ENCODE measurements around the gene DOHH. TPM values are rescaled to one million over a fixed set of nuclear protein-coding genes. Genes with fewer than 3 reads are reported as not detected.

DOHH gene
- total and polyA plus RNA-seq, 9 of the 15 experiments (the other 6 are each of a cell fraction or from before 2014, with no cell fraction given): 0.14 to 47.2 (median 5.1) TPM

DNA sequence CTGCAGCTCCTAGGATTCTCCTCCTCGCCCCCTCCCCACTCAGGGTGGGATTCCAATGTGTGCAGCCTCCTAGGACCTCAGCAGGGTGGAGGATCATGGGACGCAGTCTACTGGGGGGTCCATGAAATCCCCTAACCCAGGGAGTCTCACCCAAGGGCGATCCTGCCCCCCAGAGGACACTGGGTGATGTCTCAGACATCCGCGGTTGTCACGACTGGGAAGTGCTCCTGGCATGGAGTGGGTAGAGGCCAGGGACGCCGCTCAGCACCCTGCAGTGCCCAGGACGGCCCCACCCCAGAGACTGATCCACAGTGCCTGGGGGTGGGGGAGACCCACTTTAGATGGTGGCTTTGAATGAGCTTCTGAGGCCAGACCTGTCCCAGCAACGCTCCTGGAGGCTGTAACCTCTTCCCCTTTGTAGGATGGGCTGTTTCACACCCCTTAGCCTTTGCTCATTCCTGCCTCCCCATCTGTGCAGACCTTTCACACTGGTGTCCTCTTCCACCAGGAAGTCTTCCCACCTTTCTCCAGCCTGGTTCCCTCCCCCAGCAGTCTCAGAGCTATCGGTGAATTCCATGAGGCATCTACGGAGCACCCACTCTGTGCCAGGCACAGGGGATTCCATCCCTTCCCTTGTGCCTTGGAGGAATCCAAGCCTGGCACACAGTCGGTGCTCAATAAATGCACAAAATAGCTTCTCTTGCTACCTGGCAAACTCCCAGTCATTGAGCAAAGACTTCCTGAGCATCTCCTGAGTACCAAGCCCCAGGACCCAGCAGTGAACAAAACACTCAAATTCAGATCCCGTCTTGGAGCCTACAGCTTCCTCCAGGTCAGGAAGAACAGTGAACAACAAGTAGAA lies 30.6 kb downstream of the DOHH start:
- in situ Hi-C loops (cut with MboI): loop anchor here (5.0 kb wide), 1 partner anchor 143 kb away; no protein-coding TSS in a partner anchor
- no peak for ATAC-seq
- POLR2A ChIA-PET: interaction anchor here (0.7 to 1.4 kb wide), 5 partner anchors 9 to 50 kb away, joined by 3 to 6 read pairs (median 3); partner anchors contain the start of gene SMIM24
- no peak for TF ChIP-seq BCOR (IDR thresholded peaks at IDR 0.05)
- no peak for TF ChIP-seq MEIS2 (IDR thresholded peaks at IDR 0.05; ENCODE audit: partially characterized antibody)
- TF ChIP-seq ZBTB1 (CRISPR knock-in tag; IDR thresholded peaks at IDR 0.05; ENCODE audit: borderline replicate concordance, low read depth): no peak
- TF ChIP-seq ZKSCAN8 (CRISPR knock-in tag; IDR thresholded peaks at IDR 0.05): peak; percentile 96
- TF ChIP-seq ZKSCAN3 (CRISPR knock-in tag; IDR thresholded peaks at IDR 0.05): no peak
- no peak for TF ChIP-seq E2F8 (IDR thresholded peaks at IDR 0.05; ENCODE audit: low read depth, partially characterized antibody)
- TF ChIP-seq ZNF764 (CRISPR knock-in tag; IDR thresholded peaks at IDR 0.05; ENCODE audit: low read depth): no peak
- TF ChIP-seq, protein P1, sequence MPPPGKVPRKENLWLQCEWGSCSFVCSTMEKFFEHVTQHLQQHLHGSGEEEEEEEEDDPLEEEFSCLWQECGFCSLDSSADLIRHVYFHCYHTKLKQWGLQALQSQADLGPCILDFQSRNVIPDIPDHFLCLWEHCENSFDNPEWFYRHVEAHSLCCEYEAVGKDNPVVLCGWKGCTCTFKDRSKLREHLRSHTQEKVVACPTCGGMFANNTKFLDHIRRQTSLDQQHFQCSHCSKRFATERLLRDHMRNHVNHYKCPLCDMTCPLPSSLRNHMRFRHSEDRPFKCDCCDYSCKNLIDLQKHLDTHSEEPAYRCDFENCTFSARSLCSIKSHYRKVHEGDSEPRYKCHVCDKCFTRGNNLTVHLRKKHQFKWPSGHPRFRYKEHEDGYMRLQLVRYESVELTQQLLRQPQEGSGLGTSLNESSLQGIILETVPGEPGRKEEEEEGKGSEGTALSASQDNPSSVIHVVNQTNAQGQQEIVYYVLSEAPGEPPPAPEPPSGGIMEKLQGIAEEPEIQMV (tag; conservative IDR thresholded peaks at IDR 0.05; ENCODE audit: low read depth): no peak
- peak; percentile 48; the same call in 1 of the 2 replicates for TF ChIP-seq POLR2A (conservative IDR thresholded peaks at IDR 0.05)
- no peak for TF ChIP-seq POU5F1 (IDR thresholded peaks at IDR 0.05; ENCODE audit: borderline replicate concordance, low read depth, low read length, partially characterized antibody)
- peak in 1 of 2 experiments; percentile 28; a peak in 2 of 4 replicates for TF ChIP-seq RAD21 (CRISPR knock-in tag; conservative IDR thresholded peaks at IDR 0.05 in 1 of 2, IDR thresholded peaks at IDR 0.05 in 1 of 2)
- no peak for TF ChIP-seq FOXA3 (CRISPR knock-in tag; conservative IDR thresholded peaks at IDR 0.05 in 1 of 2, IDR thresholded peaks at IDR 0.05 in 1 of 2)
- TF ChIP-seq TBL1XR1 (IDR thresholded peaks at IDR 0.05; ENCODE audit: low read length in 2 of 2): no peak
- TF ChIP-seq, protein P2, sequence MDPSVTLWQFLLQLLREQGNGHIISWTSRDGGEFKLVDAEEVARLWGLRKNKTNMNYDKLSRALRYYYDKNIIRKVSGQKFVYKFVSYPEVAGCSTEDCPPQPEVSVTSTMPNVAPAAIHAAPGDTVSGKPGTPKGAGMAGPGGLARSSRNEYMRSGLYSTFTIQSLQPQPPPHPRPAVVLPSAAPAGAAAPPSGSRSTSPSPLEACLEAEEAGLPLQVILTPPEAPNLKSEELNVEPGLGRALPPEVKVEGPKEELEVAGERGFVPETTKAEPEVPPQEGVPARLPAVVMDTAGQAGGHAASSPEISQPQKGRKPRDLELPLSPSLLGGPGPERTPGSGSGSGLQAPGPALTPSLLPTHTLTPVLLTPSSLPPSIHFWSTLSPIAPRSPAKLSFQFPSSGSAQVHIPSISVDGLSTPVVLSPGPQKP (CRISPR knock-in tag; IDR thresholded peaks at IDR 0.05): no peak
- no peak for TF ChIP-seq FUS (optimal IDR thresholded peaks at IDR 0.05; ENCODE audit: low read depth, low read length)
- no peak for TF ChIP-seq SNAPC5 (CRISPR knock-in tag; IDR thresholded peaks at IDR 0.05)

More for the DNA sequence above, 30.6 kb downstream of the DOHH start:
- no peaks in the 10 kb centered on the region for H3K9me1 ChIP-seq (ENCODE audit: control insufficient read depth, insufficient read depth, low read length)
- no TSS peak for BruUV-seq (replicated peaks)
- H2AFZ ChIP-seq (ENCODE audit: low read depth, low read length): no peak overlapping the region
- no peaks in the 10 kb centered on the region for H3K79me2 ChIP-seq (ENCODE audit: control insufficient read depth, insufficient read depth, low read length)
- peak in 1 of 4 experiments; percentile 6 for DNase-seq (ENCODE audit: extremely low read depth in 1 of 4, low spot score in 3 of 4)
- peaks cover 7% of the 10 kb centered on the region for H3K9me3 ChIP-seq (replicated peaks; ENCODE audit: control insufficient read depth, insufficient read depth, low read depth, low read length)
- intact Hi-C loops (cut with micrococcal nuclease): no loop called here
- H3K9ac ChIP-seq (ENCODE audit: insufficient read depth in 1 of 2, low read depth in 2 of 2, low read length in 2 of 2): no peak overlapping the region
- H3K36me3 ChIP-seq (ENCODE audit: control insufficient read depth, insufficient read depth, low read length): no peaks in the 10 kb centered on the region
- FAIRE-seq: no peak
- H3K4me2 ChIP-seq (ENCODE audit: insufficient read depth, low read length): no peak overlapping the region
- H3K27me3 ChIP-seq (ENCODE audit: control insufficient read depth in 2 of 2, insufficient read depth in 2 of 2, low read length in 2 of 2): no peaks in the 10 kb centered on the region
- H3K27ac ChIP-seq (ENCODE audit: extremely low read depth, low read depth, low read length): no peak overlapping the region
- WGBS (ENCODE audit: insufficient coverage, low coverage, missing lambda C conversion rate): 38% methylated on average over 14 of the region's 14 CpGs
- CTCF ChIA-PET (ENCODE audit: low intra/inter-chr PET ratio): interaction anchor here (2.2 kb wide), 1 partner anchor 145 kb away, joined by 11 read pairs; no protein-coding TSS in a partner anchor
- no peaks in the 10 kb centered on the region for H4K20me1 ChIP-seq (replicated peaks; ENCODE audit: control insufficient read depth, insufficient read depth, low read length)
- H3K4me3 ChIP-seq: no peak overlapping the region
- H3K4me1 ChIP-seq (replicated peaks in 1 of 2; ENCODE audit: control insufficient read depth in 2 of 2, insufficient read depth in 2 of 2, low read length in 2 of 2): peaks cover 0 to 18% of the 10 kb centered on the region in 2 experiments; a peak in 2 of 5 replicates
